Measurements from ENCODE around the gene NME7.

The NME7 gene

DNA sequence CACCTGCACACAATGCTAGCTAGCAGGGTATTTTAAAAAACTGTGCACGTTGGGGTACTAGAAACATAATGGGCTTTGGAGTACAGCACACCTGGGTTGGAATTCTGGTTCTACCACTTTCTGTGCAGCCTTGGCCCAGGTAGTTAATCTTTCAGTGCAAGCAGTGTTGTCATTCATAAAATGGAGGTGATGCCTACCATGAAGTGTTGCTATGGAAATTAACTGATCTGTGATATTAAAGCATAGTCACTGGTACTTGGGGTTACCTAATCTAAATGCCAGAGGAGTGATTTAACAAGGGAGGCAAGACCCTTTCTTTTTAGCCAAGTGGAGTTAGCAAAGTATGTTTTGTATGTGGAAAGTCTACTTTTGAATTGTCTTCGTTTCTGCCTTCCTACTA is 243.1 kb downstream of the NME7 start:
- H3K4me1 ChIP-seq (ENCODE audit: control extremely low read depth in 1 of 4, control insufficient read depth in 4 of 4, insufficient read depth in 4 of 4, low read length in 3 of 4): peaks cover 0 to 4% (median 0%) of the 10 kb centered on the region in 4 experiments
- no peaks in the 10 kb centered on the region for H3K9me3 ChIP-seq (ENCODE audit: control extremely low read depth in 1 of 5, control insufficient read depth in 4 of 5, insufficient read depth in 2 of 5, low read depth in 1 of 5, low read length in 4 of 5)
- H3K27ac ChIP-seq (ENCODE audit: insufficient read depth in 1 of 2, low read depth in 1 of 2, low read length in 2 of 2, poor library complexity in 1 of 2, severe bottlenecking in 2 of 2): no peak overlapping the region
- ChIA-PET CTCF (interaction anchor here (1.1 to 1.5 kb wide), 3 partner anchors 8 to 12 kb away, joined by 3 to 4 read pairs (median 3); no protein-coding TSS in a partner anchor), POLR2A (no interaction called here)
- DNase-seq: no peak
- 96% methylated on average over 2 of the region's 2 CpGs for WGBS (ENCODE audit: insufficient coverage)
- no peak overlapping the region for H3K4me3 ChIP-seq (ENCODE audit: control insufficient read depth in 1 of 7, extremely low read depth in 1 of 7, insufficient read depth in 4 of 7, low read depth in 2 of 7, low read length in 6 of 7)
- no peaks in the 10 kb centered on the region for H3K27me3 ChIP-seq (replicated peaks in 2 of 5; ENCODE audit: control insufficient read depth in 4 of 5, insufficient read depth in 5 of 5, low read length in 4 of 5)
- peaks cover 20 to 70% (median 39%) of the 10 kb centered on the region in 4 experiments for H3K36me3 ChIP-seq (ENCODE audit: control insufficient read depth in 4 of 4, insufficient read depth in 4 of 4, low read length in 3 of 4)

DNA sequence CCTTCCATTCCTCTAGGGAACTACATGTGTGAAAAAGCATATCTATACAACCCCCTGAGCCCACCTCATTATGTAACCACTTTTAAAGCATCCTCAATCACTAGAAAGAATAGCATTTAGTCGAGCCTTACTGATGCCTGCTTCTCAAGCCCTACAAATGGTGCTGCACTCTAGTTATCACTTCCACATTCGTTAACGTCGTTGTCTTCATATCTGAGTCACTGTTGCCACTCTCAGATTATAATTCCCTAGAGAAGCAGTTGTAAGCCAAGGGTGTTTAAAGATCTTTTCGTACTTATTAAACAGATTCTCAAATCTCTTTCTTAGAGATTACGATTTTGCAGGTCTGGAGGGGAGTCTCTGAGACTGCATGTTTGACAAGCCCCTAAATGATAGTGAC is 244.6 kb downstream of the NME7 start:
- peaks cover 0 to 4% (median 0%) of the 10 kb centered on the region in 4 experiments for H3K4me1 ChIP-seq (ENCODE audit: control extremely low read depth in 1 of 4, control insufficient read depth in 4 of 4, insufficient read depth in 4 of 4, low read length in 3 of 4)
- no peak overlapping the region for H3K4me3 ChIP-seq (ENCODE audit: control insufficient read depth in 1 of 7, extremely low read depth in 1 of 7, insufficient read depth in 4 of 7, low read depth in 2 of 7, low read length in 6 of 7)
- no peaks in the 10 kb centered on the region for H3K9me3 ChIP-seq (ENCODE audit: control extremely low read depth in 1 of 5, control insufficient read depth in 4 of 5, insufficient read depth in 2 of 5, low read depth in 1 of 5, low read length in 4 of 5)
- no peaks in the 10 kb centered on the region for H3K27me3 ChIP-seq (replicated peaks in 2 of 5; ENCODE audit: control insufficient read depth in 4 of 5, insufficient read depth in 5 of 5, low read length in 4 of 5)
- peaks cover 16 to 59% (median 33%) of the 10 kb centered on the region in 4 experiments for H3K36me3 ChIP-seq (ENCODE audit: control insufficient read depth in 4 of 4, insufficient read depth in 4 of 4, low read length in 3 of 4)
- 90% methylated on average over 6 of the region's 6 CpGs for WGBS (ENCODE audit: insufficient coverage)
- no peak overlapping the region for H3K27ac ChIP-seq (ENCODE audit: insufficient read depth in 1 of 2, low read depth in 1 of 2, low read length in 2 of 2, poor library complexity in 1 of 2, severe bottlenecking in 2 of 2)
- ChIA-PET POLR2A (no interaction called here), CTCF (no interaction called here)
- DNase-seq: no peak

DNA sequence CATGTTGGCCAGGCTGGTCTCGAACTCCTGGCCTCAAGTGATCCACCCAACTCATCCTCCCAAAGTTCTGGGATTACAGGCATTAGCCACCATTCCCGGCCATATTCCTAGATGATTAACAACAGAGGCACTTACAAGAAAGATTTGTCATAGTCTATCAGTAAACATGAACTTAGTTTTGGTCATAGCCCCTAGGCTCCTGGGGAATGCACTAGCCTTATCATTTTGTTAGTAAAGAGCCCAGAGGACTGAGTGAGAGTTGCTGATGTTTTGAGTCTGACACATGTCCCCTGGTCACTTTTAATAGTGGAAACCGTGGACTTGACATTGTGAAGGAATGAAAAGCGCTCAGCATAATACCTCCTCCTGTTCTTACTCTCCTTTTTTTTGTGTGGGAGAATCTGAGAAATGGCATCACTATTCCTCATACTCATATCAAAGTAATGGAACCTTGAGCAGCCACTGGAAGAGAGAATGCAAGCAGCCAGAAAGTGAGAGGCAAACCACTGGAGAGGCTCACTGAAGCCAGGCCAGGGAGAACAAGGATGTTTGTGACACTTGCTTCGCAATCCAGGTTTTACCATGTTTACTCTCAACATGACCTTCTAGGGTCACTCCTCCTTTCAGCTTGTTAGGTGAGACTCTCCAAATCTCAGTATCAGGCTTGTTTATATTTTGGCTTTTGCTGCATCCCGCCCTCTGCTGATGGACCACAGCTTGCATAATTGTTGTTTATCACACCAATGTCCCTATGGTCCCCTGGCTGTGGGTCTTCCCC is 246.3 kb downstream of the NME7 start:
- ChIA-PET POLR2A (no interaction called here), CTCF (interaction anchor here (1.4 kb wide), 1 partner anchor 11 kb away, joined by 6 read pairs; no protein-coding TSS in a partner anchor)
- no peak overlapping the region for H3K27ac ChIP-seq (ENCODE audit: insufficient read depth in 1 of 2, low read depth in 1 of 2, low read length in 2 of 2, poor library complexity in 1 of 2, severe bottlenecking in 2 of 2)
- no peaks in the 10 kb centered on the region for H3K27me3 ChIP-seq (replicated peaks in 2 of 5; ENCODE audit: control insufficient read depth in 4 of 5, insufficient read depth in 5 of 5, low read length in 4 of 5)
- no peak overlapping the region for H3K4me3 ChIP-seq (ENCODE audit: control insufficient read depth in 1 of 7, extremely low read depth in 1 of 7, insufficient read depth in 4 of 7, low read depth in 2 of 7, low read length in 6 of 7)
- H3K4me1 ChIP-seq (ENCODE audit: control extremely low read depth in 1 of 4, control insufficient read depth in 4 of 4, insufficient read depth in 4 of 4, low read length in 3 of 4): peaks cover 0 to 5% (median 0%) of the 10 kb centered on the region in 4 experiments
- H3K36me3 ChIP-seq (ENCODE audit: control insufficient read depth in 4 of 4, insufficient read depth in 4 of 4, low read length in 3 of 4): peaks cover 16 to 53% (median 32%) of the 10 kb centered on the region in 4 experiments
- H3K9me3 ChIP-seq (ENCODE audit: control extremely low read depth in 1 of 5, control insufficient read depth in 4 of 5, insufficient read depth in 2 of 5, low read depth in 1 of 5, low read length in 4 of 5): no peaks in the 10 kb centered on the region
- no peak for DNase-seq
- WGBS (ENCODE audit: insufficient coverage): 96% methylated on average over 2 of the region's 6 CpGs

DNA sequence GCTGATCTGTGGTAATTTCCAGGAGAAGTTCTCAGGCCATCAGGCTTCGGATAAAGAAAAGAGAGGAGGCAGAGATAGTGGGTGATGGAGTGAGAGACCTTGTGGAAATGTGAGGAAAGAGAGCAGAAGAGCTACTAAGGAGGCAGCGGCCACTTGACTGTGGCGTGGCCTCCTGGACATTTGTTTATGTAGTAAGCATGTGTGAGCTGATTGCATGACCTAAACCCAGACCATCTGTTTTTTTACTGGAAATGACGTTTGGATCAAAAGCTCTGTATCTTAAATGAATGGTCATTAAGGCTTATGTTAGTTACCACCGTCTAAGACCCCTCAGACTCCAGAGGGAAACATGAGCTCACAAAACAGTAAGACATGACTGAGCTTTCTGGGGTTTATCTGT is 247.5 kb downstream of the NME7 start:
- no peaks in the 10 kb centered on the region for H3K9me3 ChIP-seq (ENCODE audit: control extremely low read depth in 1 of 5, control insufficient read depth in 4 of 5, insufficient read depth in 2 of 5, low read depth in 1 of 5, low read length in 4 of 5)
- DNase-seq: no peak
- peaks cover 0 to 12% (median 6%) of the 10 kb centered on the region in 4 experiments for H3K4me1 ChIP-seq (ENCODE audit: control extremely low read depth in 1 of 4, control insufficient read depth in 4 of 4, insufficient read depth in 4 of 4, low read length in 3 of 4)
- ChIA-PET POLR2A (no interaction called here), CTCF (interaction anchor here (1.0 to 1.4 kb wide), 3 partner anchors 10 to 13 kb away, joined by 4 to 7 read pairs (median 6); no protein-coding TSS in a partner anchor)
- H3K36me3 ChIP-seq (ENCODE audit: control insufficient read depth in 4 of 4, insufficient read depth in 4 of 4, low read length in 3 of 4): peaks cover 11 to 48% (median 36%) of the 10 kb centered on the region in 4 experiments
- H3K27ac ChIP-seq (ENCODE audit: insufficient read depth in 1 of 2, low read depth in 1 of 2, low read length in 2 of 2, poor library complexity in 1 of 2, severe bottlenecking in 2 of 2): no peak overlapping the region
- WGBS (ENCODE audit: insufficient coverage): 97% methylated on average over 5 of the region's 5 CpGs
- H3K27me3 ChIP-seq (replicated peaks in 2 of 5; ENCODE audit: control insufficient read depth in 4 of 5, insufficient read depth in 5 of 5, low read length in 4 of 5): no peaks in the 10 kb centered on the region
- H3K4me3 ChIP-seq (ENCODE audit: control insufficient read depth in 1 of 7, extremely low read depth in 1 of 7, insufficient read depth in 4 of 7, low read depth in 2 of 7, low read length in 6 of 7): no peak overlapping the region

DNA sequence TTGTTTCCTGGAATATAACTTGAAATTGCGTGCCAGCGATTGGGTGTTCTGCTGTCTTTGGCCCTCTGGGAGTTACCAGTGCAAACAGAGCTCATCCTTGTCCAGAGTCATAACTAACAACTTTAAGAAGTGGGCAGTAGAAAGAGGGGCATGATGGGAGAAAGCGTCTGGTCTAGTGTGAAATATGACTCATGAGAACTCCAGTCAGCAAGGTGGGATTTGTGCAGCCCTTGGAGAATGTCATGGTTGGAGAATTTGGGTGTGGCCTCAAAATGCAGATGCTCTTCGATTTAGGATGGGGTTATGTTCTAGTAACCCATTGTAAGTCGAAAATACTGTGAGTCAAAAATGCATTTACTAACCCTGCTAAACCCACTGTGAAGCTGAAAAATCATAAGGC is 248.2 kb downstream of the NME7 start:
- no peak for DNase-seq
- Histone ChIP-seq H3K9me3 (ENCODE audit: control extremely low read depth in 1 of 5, control insufficient read depth in 4 of 5, insufficient read depth in 2 of 5, low read depth in 1 of 5, low read length in 4 of 5) (no peaks in the 10 kb centered on the region), H3K27me3 (replicated peaks in 2 of 5; ENCODE audit: control insufficient read depth in 4 of 5, insufficient read depth in 5 of 5, low read length in 4 of 5) (no peaks in the 10 kb centered on the region), H3K36me3 (ENCODE audit: control insufficient read depth in 4 of 4, insufficient read depth in 4 of 4, low read length in 3 of 4) (peaks cover 4 to 51% (median 35%) of the 10 kb centered on the region in 4 experiments), H3K4me3 (ENCODE audit: control insufficient read depth in 1 of 7, extremely low read depth in 1 of 7, insufficient read depth in 4 of 7, low read depth in 2 of 7, low read length in 6 of 7) (no peak overlapping the region), H3K4me1 (ENCODE audit: control extremely low read depth in 1 of 4, control insufficient read depth in 4 of 4, insufficient read depth in 4 of 4, low read length in 3 of 4) (peaks cover 0 to 12% (median 6%) of the 10 kb centered on the region in 4 experiments), H3K27ac (ENCODE audit: insufficient read depth in 1 of 2, low read depth in 1 of 2, low read length in 2 of 2, poor library complexity in 1 of 2, severe bottlenecking in 2 of 2) (no peak overlapping the region)
- ChIA-PET POLR2A (no interaction called here), CTCF (interaction anchor here (1.2 kb wide), 1 partner anchor 14 kb away, joined by 7 read pairs; no protein-coding TSS in a partner anchor)
- WGBS (ENCODE audit: insufficient coverage): 84% methylated on average over 4 of the region's 5 CpGs

DNA sequence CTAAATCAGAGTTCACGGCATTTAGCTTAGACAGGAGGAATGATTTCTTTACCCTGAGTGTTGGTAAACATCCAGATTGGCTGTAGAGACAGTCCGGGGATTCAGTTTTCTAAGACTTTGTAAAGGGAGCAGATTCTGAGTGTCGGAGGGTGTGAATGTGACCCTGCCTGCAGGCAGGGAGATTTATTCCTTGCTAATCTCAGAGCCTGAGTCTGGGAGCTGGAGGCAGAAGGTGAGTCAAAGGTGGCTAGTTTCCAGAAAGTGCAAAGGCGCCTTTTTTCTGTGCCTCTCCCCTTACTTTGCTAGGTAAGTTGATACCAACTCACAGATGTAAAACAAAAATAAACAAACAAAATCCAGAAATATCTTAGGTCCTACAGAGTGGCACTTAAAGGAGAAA is 249.4 kb downstream of the NME7 start:
- no peak for DNase-seq
- H3K4me3 ChIP-seq (ENCODE audit: control insufficient read depth in 1 of 7, extremely low read depth in 1 of 7, insufficient read depth in 4 of 7, low read depth in 2 of 7, low read length in 6 of 7): no peak overlapping the region
- H3K27me3 ChIP-seq (replicated peaks in 2 of 5; ENCODE audit: control insufficient read depth in 4 of 5, insufficient read depth in 5 of 5, low read length in 4 of 5): no peaks in the 10 kb centered on the region
- 100% methylated on average over 2 of the region's 4 CpGs for WGBS (ENCODE audit: insufficient coverage)
- H3K36me3 ChIP-seq (ENCODE audit: control insufficient read depth in 4 of 4, insufficient read depth in 4 of 4, low read length in 3 of 4): peaks cover 4 to 56% (median 45%) of the 10 kb centered on the region in 4 experiments
- H3K27ac ChIP-seq (ENCODE audit: insufficient read depth in 1 of 2, low read depth in 1 of 2, low read length in 2 of 2, poor library complexity in 1 of 2, severe bottlenecking in 2 of 2): no peak overlapping the region
- CTCF ChIA-PET: interaction anchor here (1.0 to 1.9 kb wide), 2 partner anchors 10 to 14 kb away, joined by 4 to 5 read pairs; no protein-coding TSS in a partner anchor
- H3K9me3 ChIP-seq (ENCODE audit: control extremely low read depth in 1 of 5, control insufficient read depth in 4 of 5, insufficient read depth in 2 of 5, low read depth in 1 of 5, low read length in 4 of 5): no peaks in the 10 kb centered on the region
- POLR2A ChIA-PET: no interaction called here
- H3K4me1 ChIP-seq (ENCODE audit: control extremely low read depth in 1 of 4, control insufficient read depth in 4 of 4, insufficient read depth in 4 of 4, low read length in 3 of 4): peaks cover 0 to 12% (median 7%) of the 10 kb centered on the region in 4 experiments

DNA sequence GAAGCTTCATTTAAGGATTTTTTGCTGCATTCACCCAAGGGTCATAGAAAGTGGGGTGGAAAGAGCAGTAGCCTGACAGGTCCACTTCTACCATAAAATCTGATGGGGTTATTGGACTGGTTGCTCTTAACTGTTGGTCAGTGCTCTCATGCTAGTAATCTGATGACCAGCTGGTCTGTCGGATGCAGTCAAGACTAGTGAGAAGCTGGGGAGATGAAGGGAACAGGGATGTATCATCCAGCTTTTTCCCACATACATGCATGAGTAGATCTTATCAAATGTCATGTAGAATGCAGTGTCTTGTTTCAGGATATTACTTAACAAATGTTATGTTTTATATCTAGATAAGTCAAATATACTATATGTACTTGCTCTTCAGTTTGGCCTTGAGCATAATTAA is 250.0 kb downstream of the NME7 start:
- Histone ChIP-seq H3K4me3 (ENCODE audit: control insufficient read depth in 1 of 7, extremely low read depth in 1 of 7, insufficient read depth in 4 of 7, low read depth in 2 of 7, low read length in 6 of 7) (no peak overlapping the region), H3K27ac (ENCODE audit: insufficient read depth in 1 of 2, low read depth in 1 of 2, low read length in 2 of 2, poor library complexity in 1 of 2, severe bottlenecking in 2 of 2) (no peak overlapping the region), H3K4me1 (ENCODE audit: control extremely low read depth in 1 of 4, control insufficient read depth in 4 of 4, insufficient read depth in 4 of 4, low read length in 3 of 4) (peaks cover 0 to 14% (median 9%) of the 10 kb centered on the region in 4 experiments), H3K9me3 (ENCODE audit: control extremely low read depth in 1 of 5, control insufficient read depth in 4 of 5, insufficient read depth in 2 of 5, low read depth in 1 of 5, low read length in 4 of 5) (no peaks in the 10 kb centered on the region), H3K27me3 (replicated peaks in 2 of 5; ENCODE audit: control insufficient read depth in 4 of 5, insufficient read depth in 5 of 5, low read length in 4 of 5) (no peaks in the 10 kb centered on the region), H3K36me3 (ENCODE audit: control insufficient read depth in 4 of 4, insufficient read depth in 4 of 4, low read length in 3 of 4) (peaks cover 4 to 56% (median 45%) of the 10 kb centered on the region in 4 experiments)
- CTCF ChIA-PET: interaction anchor here (0.5 to 2.4 kb wide), 4 partner anchors 10 to 231 kb away, joined by 3 to 9 read pairs (median 4); no protein-coding TSS in a partner anchor
- POLR2A ChIA-PET: no interaction called here
- no CpG with 5 or more reads among the region's 1 CpG for WGBS (ENCODE audit: insufficient coverage)
- no peak for DNase-seq

All from common myeloid progenitor, CD34-positive (primary cell).